ENCODE results near the gene TNPO1.

The TNPO1 gene

DNA sequence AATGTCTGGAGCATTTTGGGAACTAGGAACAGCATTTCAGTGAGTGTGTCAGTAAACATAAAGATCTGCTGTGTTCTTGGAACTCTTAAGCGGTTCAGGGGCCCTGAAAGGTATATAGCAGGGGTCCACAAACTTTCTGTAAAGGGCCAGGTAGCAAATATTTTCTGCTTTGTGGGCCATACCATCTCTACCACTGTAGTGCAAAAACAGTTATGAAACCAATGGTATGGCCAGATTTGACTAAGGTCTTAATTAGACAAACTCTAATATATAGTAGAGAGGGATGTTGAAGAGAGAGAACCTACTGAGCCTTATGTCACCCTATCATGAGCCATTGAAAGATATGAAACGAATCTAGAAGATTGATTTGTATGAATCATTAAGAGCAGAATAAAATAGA lies 5.3 kb downstream of the TNPO1 start:
- no peak for TF ChIP-seq TEAD4 (IDR thresholded peaks at IDR 0.05)
- TF ChIP-seq NFIC (IDR thresholded peaks at IDR 0.05) = no peak

DNA sequence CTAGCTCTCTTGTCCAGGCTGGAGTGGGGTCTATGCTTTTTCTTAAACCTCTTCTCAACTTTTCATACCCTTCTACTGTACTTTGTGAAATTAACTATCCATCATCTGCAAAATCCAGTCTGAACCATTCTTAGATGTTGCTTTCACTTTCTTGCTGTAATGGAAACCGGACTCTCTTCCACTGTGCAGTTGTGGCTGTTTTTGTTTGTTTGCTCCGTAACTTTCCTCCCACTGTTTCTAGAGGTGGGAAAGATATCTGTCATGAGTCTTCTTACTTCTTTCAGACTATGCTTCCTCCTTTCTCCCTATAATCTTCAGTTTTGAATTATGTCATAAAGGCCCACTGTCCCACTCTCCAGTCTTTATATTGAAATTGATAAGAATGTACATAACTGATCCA lies 6.5 kb downstream of the TNPO1 start:
- no peak for TF ChIP-seq TCF12 (IDR thresholded peaks at IDR 0.05; ENCODE audit: low read depth)
- TF ChIP-seq CREB1 (IDR thresholded peaks at IDR 0.05; ENCODE audit: low read depth) = no peak
- TF ChIP-seq, protein P1, sequence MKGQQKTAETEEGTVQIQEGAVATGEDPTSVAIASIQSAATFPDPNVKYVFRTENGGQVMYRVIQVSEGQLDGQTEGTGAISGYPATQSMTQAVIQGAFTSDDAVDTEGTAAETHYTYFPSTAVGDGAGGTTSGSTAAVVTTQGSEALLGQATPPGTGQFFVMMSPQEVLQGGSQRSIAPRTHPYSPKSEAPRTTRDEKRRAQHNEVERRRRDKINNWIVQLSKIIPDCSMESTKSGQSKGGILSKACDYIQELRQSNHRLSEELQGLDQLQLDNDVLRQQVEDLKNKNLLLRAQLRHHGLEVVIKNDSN (IDR thresholded peaks at IDR 0.05) = no peak
- no peak for TF ChIP-seq NFIC (IDR thresholded peaks at IDR 0.05)
- no peak for TF ChIP-seq TEAD4 (IDR thresholded peaks at IDR 0.05)
- TF ChIP-seq FOXM1 (IDR thresholded peaks at IDR 0.05; ENCODE audit: borderline replicate concordance, low read depth) = no peak
- TF ChIP-seq, protein P2, sequence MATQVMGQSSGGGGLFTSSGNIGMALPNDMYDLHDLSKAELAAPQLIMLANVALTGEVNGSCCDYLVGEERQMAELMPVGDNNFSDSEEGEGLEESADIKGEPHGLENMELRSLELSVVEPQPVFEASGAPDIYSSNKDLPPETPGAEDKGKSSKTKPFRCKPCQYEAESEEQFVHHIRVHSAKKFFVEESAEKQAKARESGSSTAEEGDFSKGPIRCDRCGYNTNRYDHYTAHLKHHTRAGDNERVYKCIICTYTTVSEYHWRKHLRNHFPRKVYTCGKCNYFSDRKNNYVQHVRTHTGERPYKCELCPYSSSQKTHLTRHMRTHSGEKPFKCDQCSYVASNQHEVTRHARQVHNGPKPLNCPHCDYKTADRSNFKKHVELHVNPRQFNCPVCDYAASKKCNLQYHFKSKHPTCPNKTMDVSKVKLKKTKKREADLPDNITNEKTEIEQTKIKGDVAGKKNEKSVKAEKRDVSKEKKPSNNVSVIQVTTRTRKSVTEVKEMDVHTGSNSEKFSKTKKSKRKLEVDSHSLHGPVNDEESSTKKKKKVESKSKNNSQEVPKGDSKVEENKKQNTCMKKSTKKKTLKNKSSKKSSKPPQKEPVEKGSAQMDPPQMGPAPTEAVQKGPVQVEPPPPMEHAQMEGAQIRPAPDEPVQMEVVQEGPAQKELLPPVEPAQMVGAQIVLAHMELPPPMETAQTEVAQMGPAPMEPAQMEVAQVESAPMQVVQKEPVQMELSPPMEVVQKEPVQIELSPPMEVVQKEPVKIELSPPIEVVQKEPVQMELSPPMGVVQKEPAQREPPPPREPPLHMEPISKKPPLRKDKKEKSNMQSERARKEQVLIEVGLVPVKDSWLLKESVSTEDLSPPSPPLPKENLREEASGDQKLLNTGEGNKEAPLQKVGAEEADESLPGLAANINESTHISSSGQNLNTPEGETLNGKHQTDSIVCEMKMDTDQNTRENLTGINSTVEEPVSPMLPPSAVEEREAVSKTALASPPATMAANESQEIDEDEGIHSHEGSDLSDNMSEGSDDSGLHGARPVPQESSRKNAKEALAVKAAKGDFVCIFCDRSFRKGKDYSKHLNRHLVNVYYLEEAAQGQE (IDR thresholded peaks at IDR 0.05; ENCODE audit: low read depth) = no peak
- TF ChIP-seq ZBTB7A (IDR thresholded peaks at IDR 0.05; ENCODE audit: low read depth) = no peak
- no peak for TF ChIP-seq EP300 (IDR thresholded peaks at IDR 0.05; ENCODE audit: borderline replicate concordance)
- TF ChIP-seq RAD21 (IDR thresholded peaks at IDR 0.05; ENCODE audit: low read depth) = no peak

DNA sequence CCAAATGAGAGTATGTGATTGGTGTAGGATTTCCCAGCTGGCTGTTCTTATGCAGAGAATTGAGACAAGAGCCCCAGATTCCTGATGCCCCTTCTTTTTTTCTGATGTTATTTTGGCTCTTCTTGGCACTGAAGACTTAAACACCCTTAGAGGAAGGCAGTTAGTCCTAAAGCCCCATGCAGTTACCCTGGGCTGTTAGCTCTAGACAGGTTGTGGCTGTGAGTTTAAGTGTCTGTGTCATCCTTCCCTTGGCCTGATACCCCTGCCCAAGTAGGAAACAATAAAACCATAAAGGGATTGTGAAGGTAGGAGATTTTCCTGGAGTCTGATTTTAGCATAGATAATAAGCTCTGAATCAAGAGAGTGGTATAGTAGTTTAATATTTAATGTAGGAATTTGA lies 13.2 kb downstream of the TNPO1 start:
- TF ChIP-seq CREB1 (IDR thresholded peaks at IDR 0.05; ENCODE audit: low read depth) (no peak), NFIC (IDR thresholded peaks at IDR 0.05) (no peak), YY1 (IDR thresholded peaks at IDR 0.05; ENCODE audit: low read depth) (no peak), TEAD4 (IDR thresholded peaks at IDR 0.05) (no peak), CEBPB (IDR thresholded peaks at IDR 0.05) (no peak), TCF12 (IDR thresholded peaks at IDR 0.05; ENCODE audit: low read depth) (no peak), FOXM1 (IDR thresholded peaks at IDR 0.05; ENCODE audit: borderline replicate concordance, low read depth) (no peak), ZBTB7A (IDR thresholded peaks at IDR 0.05; ENCODE audit: low read depth) (no peak), TAF1 (IDR thresholded peaks at IDR 0.05; ENCODE audit: low read depth) (no peak), EGR1 (IDR thresholded peaks at IDR 0.05) (no peak), EP300 (IDR thresholded peaks at IDR 0.05; ENCODE audit: borderline replicate concordance) (no peak), RAD21 (IDR thresholded peaks at IDR 0.05; ENCODE audit: low read depth) (no peak)
- TF ChIP-seq, protein P3, sequence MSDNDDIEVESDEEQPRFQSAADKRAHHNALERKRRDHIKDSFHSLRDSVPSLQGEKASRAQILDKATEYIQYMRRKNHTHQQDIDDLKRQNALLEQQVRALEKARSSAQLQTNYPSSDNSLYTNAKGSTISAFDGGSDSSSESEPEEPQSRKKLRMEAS (IDR thresholded peaks at IDR 0.05) = no peak
- TF ChIP-seq, protein P2 (IDR thresholded peaks at IDR 0.05; ENCODE audit: low read depth) = no peak
- TF ChIP-seq, protein P1 (IDR thresholded peaks at IDR 0.05) = no peak

DNA sequence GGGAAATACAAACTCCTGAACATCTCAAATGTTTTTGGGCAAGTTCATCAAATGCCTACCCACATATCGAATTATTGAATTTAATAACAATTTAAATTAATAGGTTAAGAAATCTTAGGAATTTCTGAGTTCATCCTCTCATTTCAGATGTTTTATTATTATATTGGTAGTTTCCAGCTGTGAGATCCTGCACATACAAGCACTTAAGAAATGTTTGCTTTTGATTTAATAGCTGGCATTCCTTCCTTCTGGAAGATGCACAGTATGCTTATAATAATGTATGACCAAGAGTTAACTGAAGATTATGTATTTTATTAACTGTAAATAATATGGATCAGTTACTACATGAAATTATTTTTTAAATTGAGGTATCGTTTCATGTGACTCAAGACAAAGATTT lies 13.9 kb downstream of the TNPO1 start:
- no peak for TF ChIP-seq YY1 (IDR thresholded peaks at IDR 0.05; ENCODE audit: low read depth)

DNA sequence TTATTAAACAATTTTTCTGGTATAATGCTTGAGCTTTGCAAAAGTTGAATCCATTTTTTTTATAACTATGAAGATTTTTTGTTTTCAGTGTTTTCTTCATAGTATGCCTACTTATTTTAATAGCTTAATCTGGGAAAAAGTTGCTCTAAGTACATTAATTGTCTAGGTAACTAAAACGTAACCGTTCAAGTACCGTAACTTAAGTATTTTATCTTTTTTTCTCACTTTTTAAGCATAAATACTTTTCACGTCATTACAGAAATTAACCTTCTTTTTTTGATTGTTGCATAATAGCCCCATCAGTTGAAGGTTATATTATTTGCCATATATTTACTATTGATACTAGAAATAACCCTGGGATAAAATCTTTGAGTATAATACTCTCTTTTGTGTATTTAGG lies 15.2 kb downstream of the TNPO1 start:
- TF ChIP-seq ZBTB7A (IDR thresholded peaks at IDR 0.05; ENCODE audit: low read depth) (no peak), EGR1 (IDR thresholded peaks at IDR 0.05) (no peak), NFIC (IDR thresholded peaks at IDR 0.05) (no peak), TCF12 (IDR thresholded peaks at IDR 0.05; ENCODE audit: low read depth) (no peak), YY1 (IDR thresholded peaks at IDR 0.05; ENCODE audit: low read depth) (no peak), EP300 (IDR thresholded peaks at IDR 0.05; ENCODE audit: borderline replicate concordance) (no peak), CEBPB (IDR thresholded peaks at IDR 0.05) (no peak), TEAD4 (IDR thresholded peaks at IDR 0.05) (no peak), RAD21 (IDR thresholded peaks at IDR 0.05; ENCODE audit: low read depth) (no peak), CREB1 (IDR thresholded peaks at IDR 0.05; ENCODE audit: low read depth) (no peak), TAF1 (IDR thresholded peaks at IDR 0.05; ENCODE audit: low read depth) (no peak), FOXM1 (IDR thresholded peaks at IDR 0.05; ENCODE audit: borderline replicate concordance, low read depth) (no peak)
- TF ChIP-seq, protein P3 (IDR thresholded peaks at IDR 0.05) = no peak
- TF ChIP-seq, protein P2 (IDR thresholded peaks at IDR 0.05; ENCODE audit: low read depth) = no peak
- TF ChIP-seq, protein P1 (IDR thresholded peaks at IDR 0.05) = no peak

Measured in Ishikawa (cell line).